ENCODE data around the gene ITGB2.

Gene ITGB2

GRCh38 chr21:44938772-44939531 lies 18.3 kb upstream of the ITGB2 start:
- TF ChIP-seq CTCF (conservative IDR thresholded peaks at IDR 0.05; ENCODE audit: low read depth, low read length): no peak
- no peak for DNase-seq (ENCODE audit: low read depth)
- H3K4me3 ChIP-seq (ENCODE audit: low read depth, low read length): peak overlapping the region; percentile 91

- H3K4me3 ChIP-seq (ENCODE audit: low read depth, low read length): no peak overlapping the region
- TF ChIP-seq CTCF (conservative IDR thresholded peaks at IDR 0.05; ENCODE audit: low read depth, low read length): no peak
- DNase-seq (ENCODE audit: low read depth): no peak
These were observed 14.8 kb upstream of the ITGB2 start for GRCh38 chr21:44935533-44935927.

GRCh38 chr21:44934797-44935532 lies 14.3 kb upstream of the ITGB2 start:
- H3K4me3 ChIP-seq (ENCODE audit: low read depth, low read length): no peak overlapping the region
- DNase-seq (ENCODE audit: low read depth): no peak
- no peak for TF ChIP-seq CTCF (conservative IDR thresholded peaks at IDR 0.05; ENCODE audit: low read depth, low read length)

GRCh38 chr21:44934276-44934675 lies 13.6 kb upstream of the ITGB2 start:
- TF ChIP-seq CTCF (conservative IDR thresholded peaks at IDR 0.05; ENCODE audit: low read depth, low read length): no peak
- no peak for DNase-seq (ENCODE audit: low read depth)
- no peak overlapping the region for H3K4me3 ChIP-seq (ENCODE audit: low read depth, low read length)

GRCh38 chr21:44933918-44934260 lies 13.2 kb upstream of the ITGB2 start:
- H3K4me3 ChIP-seq (ENCODE audit: low read depth, low read length): no peak overlapping the region
- DNase-seq (ENCODE audit: low read depth): no peak
- TF ChIP-seq CTCF (conservative IDR thresholded peaks at IDR 0.05; ENCODE audit: low read depth, low read length): no peak

GRCh38 chr21:44933199-44933917 lies 12.7 kb upstream of the ITGB2 start:
- TF ChIP-seq CTCF (conservative IDR thresholded peaks at IDR 0.05; ENCODE audit: low read depth, low read length): no peak
- no peak overlapping the region for H3K4me3 ChIP-seq (ENCODE audit: low read depth, low read length)

More at GRCh38 chr21:44933199-44933917, 12.7 kb upstream of the ITGB2 start:
- no peak for DNase-seq (ENCODE audit: low read depth)
